ENCODE measurements around the gene KHDC1L. TPM values are rescaled to one million over a fixed set of nuclear protein-coding genes. Genes with fewer than 3 reads are reported as not detected.

KHDC1L gene
- total and polyA plus RNA-seq, 7 donors = not detected

DNA sequence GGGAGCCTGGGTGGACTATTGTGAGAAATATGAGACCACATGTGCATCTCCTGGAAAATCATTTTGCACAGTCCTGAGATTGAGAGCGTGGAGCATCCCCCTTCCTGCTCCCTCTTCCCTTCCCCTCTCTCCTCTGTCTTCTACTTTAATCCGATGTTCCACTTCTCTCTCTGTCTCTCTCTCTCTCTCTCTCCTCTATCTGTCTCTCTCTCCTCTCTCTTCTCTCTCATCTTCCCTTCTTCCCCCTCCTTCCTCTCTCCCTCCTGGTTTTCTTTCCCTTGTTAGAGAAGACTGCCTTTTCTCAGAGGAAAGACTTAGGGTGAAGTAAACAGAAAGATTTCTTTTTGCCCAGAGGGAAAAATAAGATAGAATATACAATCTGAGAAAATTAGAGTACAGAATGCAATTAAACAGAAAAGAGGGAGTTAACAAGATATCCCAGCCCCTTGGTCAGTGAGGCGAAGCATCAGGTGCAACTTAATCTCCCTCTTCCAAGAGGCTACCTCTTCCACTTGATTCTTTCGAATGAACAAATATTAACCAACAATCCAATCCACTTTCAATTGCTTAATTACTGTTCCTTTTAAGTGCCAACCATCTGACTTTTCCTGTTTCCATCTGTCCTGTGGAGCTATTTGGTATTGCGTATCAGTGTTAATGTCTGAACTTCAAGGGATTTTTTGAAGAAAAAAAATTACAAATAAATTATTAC is 23.1 kb upstream of the KHDC1L start:
- Histone ChIP-seq H3K27me3 (ENCODE audit: insufficient read depth in 3 of 3, low read length in 2 of 3) (no peaks in the 10 kb centered on the region), H3K36me3 (ENCODE audit: insufficient read depth in 1 of 2, low read depth in 1 of 2) (no peaks in the 10 kb centered on the region), H3K4me1 (no peaks in the 10 kb centered on the region), H3K4me3 (no peak overlapping the region), H3K27ac (no peak overlapping the region), H3K9me3 (no peaks in the 10 kb centered on the region)
- 59 to 64% (median 62%) methylated on average over 5 of the region's 5 CpGs for WGBS, 3 donors
- intact Hi-C loops (cut with DNase I) = no loop called here
- TF ChIP-seq, protein P1, sequence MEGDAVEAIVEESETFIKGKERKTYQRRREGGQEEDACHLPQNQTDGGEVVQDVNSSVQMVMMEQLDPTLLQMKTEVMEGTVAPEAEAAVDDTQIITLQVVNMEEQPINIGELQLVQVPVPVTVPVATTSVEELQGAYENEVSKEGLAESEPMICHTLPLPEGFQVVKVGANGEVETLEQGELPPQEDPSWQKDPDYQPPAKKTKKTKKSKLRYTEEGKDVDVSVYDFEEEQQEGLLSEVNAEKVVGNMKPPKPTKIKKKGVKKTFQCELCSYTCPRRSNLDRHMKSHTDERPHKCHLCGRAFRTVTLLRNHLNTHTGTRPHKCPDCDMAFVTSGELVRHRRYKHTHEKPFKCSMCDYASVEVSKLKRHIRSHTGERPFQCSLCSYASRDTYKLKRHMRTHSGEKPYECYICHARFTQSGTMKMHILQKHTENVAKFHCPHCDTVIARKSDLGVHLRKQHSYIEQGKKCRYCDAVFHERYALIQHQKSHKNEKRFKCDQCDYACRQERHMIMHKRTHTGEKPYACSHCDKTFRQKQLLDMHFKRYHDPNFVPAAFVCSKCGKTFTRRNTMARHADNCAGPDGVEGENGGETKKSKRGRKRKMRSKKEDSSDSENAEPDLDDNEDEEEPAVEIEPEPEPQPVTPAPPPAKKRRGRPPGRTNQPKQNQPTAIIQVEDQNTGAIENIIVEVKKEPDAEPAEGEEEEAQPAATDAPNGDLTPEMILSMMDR (IDR thresholded peaks at IDR 0.05) = no peak
- DNase-seq (no peak), ATAC-seq (no peak)

DNA sequence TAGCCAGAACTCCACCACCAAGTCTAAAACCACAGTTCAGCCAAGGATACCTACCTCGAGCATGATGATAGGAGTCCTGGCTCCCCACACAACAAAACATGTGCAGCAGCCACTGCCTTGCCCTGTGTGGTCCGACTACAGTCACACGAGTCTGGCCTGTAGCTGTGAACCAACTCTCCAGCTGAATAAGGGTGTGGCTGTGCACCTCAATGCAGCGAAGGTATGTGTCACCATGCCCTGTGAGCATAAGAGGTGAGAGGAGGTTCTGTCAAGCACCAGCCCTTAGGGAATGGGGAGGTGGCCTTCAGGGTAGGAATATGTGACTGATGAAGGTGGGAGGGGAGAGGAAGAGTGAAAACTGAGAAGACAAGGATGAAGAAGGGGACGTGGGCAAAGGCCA is 16.7 kb upstream of the KHDC1L start:
- no peak for ATAC-seq
- 91 to 93% (median 92%) methylated on average over 5 of the region's 5 CpGs for WGBS, 3 donors
- DNase-seq = no peak
- TF ChIP-seq, protein P1 (IDR thresholded peaks at IDR 0.05) = no peak
- intact Hi-C loops (cut with DNase I) = no loop called here
- Histone ChIP-seq H3K4me1 (peaks cover 6% of the 10 kb centered on the region), H3K27ac (no peak overlapping the region), H3K27me3 (ENCODE audit: insufficient read depth in 3 of 3, low read length in 2 of 3) (no peaks in the 10 kb centered on the region), H3K36me3 (ENCODE audit: insufficient read depth in 1 of 2, low read depth in 1 of 2) (no peaks in the 10 kb centered on the region), H3K9me3 (no peaks in the 10 kb centered on the region), H3K4me3 (no peak overlapping the region)

DNA sequence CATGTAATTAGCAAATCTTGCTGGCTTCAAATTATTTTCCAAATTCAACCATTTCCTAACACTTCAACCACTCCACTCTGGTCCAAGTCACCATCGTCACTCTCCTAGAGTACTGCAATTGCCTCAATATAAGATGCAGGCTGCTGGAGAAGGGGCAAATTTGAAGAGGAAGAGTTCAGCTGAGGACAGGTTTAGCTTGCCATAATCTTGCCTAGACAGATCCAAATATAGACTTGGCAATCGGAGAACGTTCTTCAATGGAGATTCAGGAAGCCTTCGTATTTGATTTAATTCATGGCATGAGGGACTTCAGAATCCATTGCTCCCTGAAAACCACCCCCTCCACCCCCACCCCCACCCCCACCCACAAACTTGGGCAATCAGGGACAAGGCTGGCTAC is 15.4 kb upstream of the KHDC1L start:
- no peak overlapping the region for H3K4me3 ChIP-seq
- intact Hi-C loops (cut with DNase I) = no loop called here
- peaks cover 6% of the 10 kb centered on the region for H3K4me1 ChIP-seq
- DNase-seq (no peak), ATAC-seq (no peak)
- WGBS, 3 donors = 19 to 26% (median 20%) methylated on average over 4 of the region's 4 CpGs
- H3K27me3 ChIP-seq (ENCODE audit: insufficient read depth in 3 of 3, low read length in 2 of 3) = no peaks in the 10 kb centered on the region
- H3K9me3 ChIP-seq = no peaks in the 10 kb centered on the region
- no peaks in the 10 kb centered on the region for H3K36me3 ChIP-seq (ENCODE audit: insufficient read depth in 1 of 2, low read depth in 1 of 2)
- no peak overlapping the region for H3K27ac ChIP-seq
- TF ChIP-seq, protein P1 (IDR thresholded peaks at IDR 0.05) = no peak

DNA sequence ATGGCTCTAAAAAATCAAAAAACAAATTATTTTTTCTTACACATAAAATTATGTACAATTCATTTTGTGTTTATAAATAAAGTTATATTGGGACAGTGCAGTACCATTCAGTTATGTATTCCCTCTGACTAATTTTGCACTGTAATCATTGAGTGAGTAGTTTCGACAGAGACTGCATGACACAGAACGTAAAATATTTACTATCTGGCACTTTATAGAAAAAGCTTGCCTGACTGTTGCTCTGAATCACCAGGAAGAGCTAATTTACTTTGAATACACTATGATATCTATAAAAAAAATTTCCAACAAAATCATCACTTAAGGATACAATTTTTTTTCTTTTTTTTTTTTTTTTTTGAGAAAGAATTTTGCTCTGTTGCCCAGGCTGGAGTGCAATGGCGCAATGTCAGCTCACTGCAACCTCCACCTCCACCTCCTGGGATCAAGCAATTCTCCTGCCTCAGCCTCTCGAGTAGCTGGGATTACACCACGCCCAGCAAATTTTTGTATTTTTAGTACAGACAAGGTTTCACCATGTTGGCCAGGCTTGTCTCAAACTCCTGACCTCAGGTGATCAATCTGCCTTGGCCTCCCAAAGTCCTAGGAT is 11.0 kb upstream of the KHDC1L start:
- DNase-seq = no peak
- intact Hi-C loops (cut with DNase I) = no loop called here
- WGBS, 3 donors = 91 to 95% (median 94%) methylated on average over 5 of the region's 5 CpGs
- Histone ChIP-seq H3K27ac (no peak overlapping the region), H3K9me3 (no peaks in the 10 kb centered on the region), H3K27me3 (ENCODE audit: insufficient read depth in 3 of 3, low read length in 2 of 3) (no peaks in the 10 kb centered on the region), H3K4me1 (peaks cover 6% of the 10 kb centered on the region), H3K4me3 (no peak overlapping the region), H3K36me3 (ENCODE audit: insufficient read depth in 1 of 2, low read depth in 1 of 2) (no peaks in the 10 kb centered on the region)
- TF ChIP-seq, protein P1 (IDR thresholded peaks at IDR 0.05) = no peak
- no peak for ATAC-seq
